ENCODE data around the gene KRT73. TPM values are rescaled to one million over a fixed set of nuclear protein-coding genes. Genes with fewer than 3 reads are reported as not detected.

Gene KRT73
- total and polyA plus RNA-seq, 4 donors, result not detected

GRCh38 chr12:52579468-52580465 is 38.6 kb downstream of the KRT73 start:
- no peaks in the 10 kb centered on the region for H3K36me3 ChIP-seq (ENCODE audit: control insufficient read depth in 4 of 4, insufficient read depth in 3 of 4, low read depth in 1 of 4, low read length in 3 of 4)
- 81% methylated on average over 10 of the region's 10 CpGs for WGBS
- no peak overlapping the region for H3K4me3 ChIP-seq (ENCODE audit: low read depth in 1 of 3, low read length in 3 of 3)
- no peak for DNase-seq (ENCODE audit: low spot score)
- H3K9me3 ChIP-seq (ENCODE audit: control insufficient read depth in 4 of 4, low read length in 3 of 4), result no peaks in the 10 kb centered on the region
- peaks cover 0 to 11% (median 4%) of the 10 kb centered on the region in 4 donors for H3K4me1 ChIP-seq (ENCODE audit: control insufficient read depth in 4 of 4, insufficient read depth in 4 of 4, low read length in 3 of 4)
- no peak overlapping the region for H3K9ac ChIP-seq (ENCODE audit: low read depth in 1 of 2, low read length in 2 of 2)
- H3K27me3 ChIP-seq (ENCODE audit: control insufficient read depth in 4 of 4, insufficient read depth in 4 of 4, low read length in 3 of 4), result no peaks in the 10 kb centered on the region
- TF ChIP-seq YY1 (IDR thresholded peaks at IDR 0.05) (no peak), FOXA1 (IDR thresholded peaks at IDR 0.05) (no peak), CTCF (IDR thresholded peaks at IDR 0.05; ENCODE audit: low read depth, low read length, missing input control) (no peak), RXRA (IDR thresholded peaks at IDR 0.05) (no peak), EGR1 (IDR thresholded peaks at IDR 0.05; ENCODE audit: low read depth in 2 of 2) (no peak), GABPA (IDR thresholded peaks at IDR 0.05 in 1 of 2, conservative IDR thresholded peaks at IDR 0.05 in 1 of 2) (no peak), HNF4A (conservative IDR thresholded peaks at IDR 0.05) (no peak), TAF1 (conservative IDR thresholded peaks at IDR 0.05) (no peak), HNF4G (IDR thresholded peaks at IDR 0.05) (no peak)
- H3K27ac ChIP-seq (ENCODE audit: low read depth in 1 of 2, low read length in 2 of 2), result no peak overlapping the region

DNA sequence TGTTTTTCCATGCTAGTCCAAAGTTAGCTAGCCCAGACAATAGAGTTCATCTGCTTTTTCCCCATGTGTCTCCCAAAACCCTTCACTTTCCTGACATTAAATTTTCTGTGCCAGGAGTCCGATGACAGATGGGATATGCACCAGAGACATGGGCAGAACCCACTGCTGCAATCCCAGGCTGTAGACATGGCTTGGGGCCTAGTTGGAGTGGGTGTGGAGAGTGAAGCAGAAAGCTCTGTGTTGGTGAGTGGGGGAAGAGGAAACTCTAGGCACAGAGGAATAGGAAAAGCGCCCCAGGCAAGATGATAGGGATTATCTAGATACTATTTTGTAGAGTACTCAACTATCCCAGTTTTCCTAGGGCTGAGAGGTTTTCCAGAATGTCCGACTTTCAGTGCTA is 39.9 kb downstream of the KRT73 start:
- peaks cover 0 to 6% (median 3%) of the 10 kb centered on the region in 4 donors for H3K4me1 ChIP-seq (ENCODE audit: control insufficient read depth in 4 of 4, insufficient read depth in 4 of 4, low read length in 3 of 4)
- 88% methylated on average over 3 of the region's 3 CpGs for WGBS
- H3K27ac ChIP-seq (ENCODE audit: low read depth in 1 of 2, low read length in 2 of 2), result no peak overlapping the region
- no peaks in the 10 kb centered on the region for H3K9me3 ChIP-seq (ENCODE audit: control insufficient read depth in 4 of 4, low read length in 3 of 4)
- no peak for DNase-seq (ENCODE audit: low spot score)
- no peaks in the 10 kb centered on the region for H3K36me3 ChIP-seq (ENCODE audit: control insufficient read depth in 4 of 4, insufficient read depth in 3 of 4, low read depth in 1 of 4, low read length in 3 of 4)
- no peak overlapping the region for H3K4me3 ChIP-seq (ENCODE audit: low read depth in 1 of 3, low read length in 3 of 3)
- TF ChIP-seq, protein P1, sequence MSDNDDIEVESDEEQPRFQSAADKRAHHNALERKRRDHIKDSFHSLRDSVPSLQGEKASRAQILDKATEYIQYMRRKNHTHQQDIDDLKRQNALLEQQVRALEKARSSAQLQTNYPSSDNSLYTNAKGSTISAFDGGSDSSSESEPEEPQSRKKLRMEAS (IDR thresholded peaks at IDR 0.05), result no peak
- no peak for TF ChIP-seq HNF4A (conservative IDR thresholded peaks at IDR 0.05)
- H3K27me3 ChIP-seq (ENCODE audit: control insufficient read depth in 4 of 4, insufficient read depth in 4 of 4, low read length in 3 of 4), result no peaks in the 10 kb centered on the region
- no peak overlapping the region for H3K9ac ChIP-seq (ENCODE audit: low read depth in 1 of 2, low read length in 2 of 2)

DNA sequence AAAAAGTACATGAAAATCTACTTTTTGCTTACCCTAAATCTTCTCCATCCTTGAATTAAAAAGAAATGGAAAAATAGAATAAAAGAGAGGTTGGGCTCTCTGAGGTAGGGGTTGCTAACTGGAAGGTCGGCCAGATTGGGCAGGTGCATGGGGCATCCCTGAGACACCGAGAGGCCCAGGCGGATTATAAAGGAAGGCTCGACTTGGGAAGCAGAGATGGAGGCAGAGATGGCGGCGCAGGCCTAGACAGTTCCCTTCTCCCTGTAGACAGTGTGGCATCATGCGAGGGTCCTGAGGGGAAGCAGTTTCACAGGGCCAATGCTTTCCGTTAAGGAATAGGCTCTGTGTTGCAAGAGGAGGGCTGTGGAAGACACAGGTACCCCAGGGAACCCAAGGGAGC is 41.0 kb downstream of the KRT73 start:
- no peak overlapping the region for H3K9ac ChIP-seq (ENCODE audit: low read depth in 1 of 2, low read length in 2 of 2)
- no peak for DNase-seq (ENCODE audit: low spot score)
- no peaks in the 10 kb centered on the region for H3K9me3 ChIP-seq (ENCODE audit: control insufficient read depth in 4 of 4, low read length in 3 of 4)
- no peak overlapping the region for H3K4me3 ChIP-seq (ENCODE audit: low read depth in 1 of 3, low read length in 3 of 3)
- H3K36me3 ChIP-seq (ENCODE audit: control insufficient read depth in 4 of 4, insufficient read depth in 3 of 4, low read depth in 1 of 4, low read length in 3 of 4), result no peaks in the 10 kb centered on the region
- no peak overlapping the region for H3K27ac ChIP-seq (ENCODE audit: low read depth in 1 of 2, low read length in 2 of 2)
- H3K27me3 ChIP-seq (ENCODE audit: control insufficient read depth in 4 of 4, insufficient read depth in 4 of 4, low read length in 3 of 4), result no peaks in the 10 kb centered on the region
- TF ChIP-seq ZBTB33 (IDR thresholded peaks at IDR 0.05), result no peak
- no peak for TF ChIP-seq SP1 (IDR thresholded peaks at IDR 0.05)
- TF ChIP-seq CTCF (IDR thresholded peaks at IDR 0.05; ENCODE audit: low read depth, low read length, missing input control), result no peak
- no peaks in the 10 kb centered on the region for H3K4me1 ChIP-seq (ENCODE audit: control insufficient read depth in 4 of 4, insufficient read depth in 4 of 4, low read length in 3 of 4)
- WGBS, result 94% methylated on average over 8 of the region's 8 CpGs
